AG04450 (cell line): ENCODE measurements around the gene VDR. TPM values are rescaled to one million over a fixed set of nuclear protein-coding genes. Genes with fewer than 3 reads are reported as not detected.

ENCODE experiments used
- CTCF ChIA-PET: fragments of 300-600, 350-600 bp; formaldehyde crosslinking; extraction: SDS; loops from one replicate; lab custom pipeline; 2022; ENCODE audit warnings: antibody characterized with exemption, inconsistent platforms; lab: Charles Lee
- POLR2A ChIA-PET: fragments of 350-600 bp; formaldehyde crosslinking; extraction: SDS; loops from one replicate; lab custom pipeline; 2021; ENCODE audit warnings: antibody characterized with exemption, inconsistent platforms; lab: Yijun Ruan, JAX
- DNase-seq: peaks from one replicate; pipeline ENCODE4 v3.0.0-alpha.2; 2011; ENCODE audit warnings: low read depth, low spot score
- H3K27ac ChIP-seq: one replicate; pipeline ENCODE4 v1.5.1; 2012; ENCODE audit warnings: low read depth, low read length, control low read depth
- H3K27me3 ChIP-seq: one replicate; pipeline ENCODE4 v1.6.0; 2012; ENCODE audit warnings: low read length; ENCODE audit not compliant: control insufficient read depth, insufficient read depth
- H3K4me3 ChIP-seq: 2 replicates; pipeline ENCODE4 v1.5.1; 2011; ENCODE audit warnings: mild to moderate bottlenecking, low read depth, low read length, control low read depth
- H3K9me3 ChIP-seq: 2 replicates; pipeline ENCODE4 v1.5.1; 2012; ENCODE audit warnings: low read length; ENCODE audit not compliant: control insufficient read depth, insufficient read depth
- CTCF ChIP-seq: IDR thresholded peaks from 2 replicates; pipeline ENCODE4 v1.5.1; 2011; ENCODE audit warnings: low read depth, low read length, control low read depth, inconsistent platforms
- polyA plus RNA-seq: library from polyadenylated mRNA; depleted of rRNA; stranded (reverse); fragments of >200 nt; gene quantifications from 2 replicates; pipeline ENCODE4 v1.2.3, GENCODE V29; 2011

The VDR gene
- polyA plus RNA-seq, 1 experiment, result 11.9 TPM

- CTCF ChIA-PET, result interaction anchor here (0.8 to 1.3 kb wide), 4 partner anchors 12 to 119 kb away, joined by 3 to 6 read pairs (median 3); partner anchors contain the start of gene RPAP3
- no peak overlapping the region for H3K27ac ChIP-seq
Observed at GRCh38 chr12:47824635-47825034, 80.2 kb downstream of the VDR start.

GRCh38 chr12:47824198-47824597 lies 80.6 kb downstream of the VDR start:
- no peak overlapping the region for H3K4me3 ChIP-seq
- no peak overlapping the region for H3K27ac ChIP-seq
- H3K27me3 ChIP-seq, result no peaks in the 10 kb centered on the region
- ChIA-PET POLR2A (no interaction called here), CTCF (interaction anchor here (0.8 to 1.3 kb wide), 4 partner anchors 11 to 118 kb away, joined by 3 to 6 read pairs (median 3); partner anchors contain the start of gene RPAP3)
- no peaks in the 10 kb centered on the region; the same call in 1 of the 2 replicates for H3K9me3 ChIP-seq
- TF ChIP-seq CTCF, result no peak
- no peak for DNase-seq

More at GRCh38 chr12:47824635-47825034, 80.2 kb downstream of the VDR start:
- Histone ChIP-seq H3K9me3 (no peaks in the 10 kb centered on the region), H3K4me3 (no peak overlapping the region), H3K27me3 (no peaks in the 10 kb centered on the region)
- POLR2A ChIA-PET, result no interaction called here
- no peak for TF ChIP-seq CTCF
- no peak for DNase-seq

- Histone ChIP-seq H3K27me3 (no peaks in the 10 kb centered on the region), H3K27ac (no peak overlapping the region), H3K9me3 (no peaks in the 10 kb centered on the region; the same call in 1 of the 2 replicates), H3K4me3 (no peak overlapping the region)
- no peak for DNase-seq
- ChIA-PET POLR2A (no interaction called here), CTCF (interaction anchor here (1.3 to 1.6 kb wide), 2 partner anchors 14 to 82 kb away, joined by 3 to 10 read pairs; no protein-coding TSS in a partner anchor)
- no peak for TF ChIP-seq CTCF
Observed at GRCh38 chr12:47823422-47824086, 81.2 kb downstream of the VDR start.

- no peak for TF ChIP-seq CTCF
- no peak overlapping the region for H3K27ac ChIP-seq
- ChIA-PET CTCF (interaction anchor here (1.0 to 1.6 kb wide), 5 partner anchors 13 to 140 kb away, joined by 3 to 10 read pairs (median 4); partner anchors contain the start of gene TMEM106C), POLR2A (no interaction called here)
- no peak overlapping the region for H3K4me3 ChIP-seq
- H3K9me3 ChIP-seq, result no peaks in the 10 kb centered on the region; the same call in 1 of the 2 replicates
- H3K27me3 ChIP-seq, result no peaks in the 10 kb centered on the region
- no peak for DNase-seq
Observed at GRCh38 chr12:47822863-47823262, 81.9 kb downstream of the VDR start.

- TF ChIP-seq CTCF, result no peak
- POLR2A ChIA-PET, result no interaction called here
- H3K27ac ChIP-seq, result no peak overlapping the region
- no peak overlapping the region for H3K4me3 ChIP-seq
- no peaks in the 10 kb centered on the region; the same call in 1 of the 2 replicates for H3K9me3 ChIP-seq
- H3K27me3 ChIP-seq, result no peaks in the 10 kb centered on the region
- CTCF ChIA-PET, result interaction anchor here (1.0 to 2.1 kb wide), 6 partner anchors 9 to 141 kb away, joined by 3 to 10 read pairs (median 4); partner anchors contain the start of gene TMEM106C
- no peak for DNase-seq
Observed at GRCh38 chr12:47822401-47822800, 82.4 kb downstream of the VDR start.
